ENCODE measurements around the gene NEGR1.

NEGR1 gene

DNA sequence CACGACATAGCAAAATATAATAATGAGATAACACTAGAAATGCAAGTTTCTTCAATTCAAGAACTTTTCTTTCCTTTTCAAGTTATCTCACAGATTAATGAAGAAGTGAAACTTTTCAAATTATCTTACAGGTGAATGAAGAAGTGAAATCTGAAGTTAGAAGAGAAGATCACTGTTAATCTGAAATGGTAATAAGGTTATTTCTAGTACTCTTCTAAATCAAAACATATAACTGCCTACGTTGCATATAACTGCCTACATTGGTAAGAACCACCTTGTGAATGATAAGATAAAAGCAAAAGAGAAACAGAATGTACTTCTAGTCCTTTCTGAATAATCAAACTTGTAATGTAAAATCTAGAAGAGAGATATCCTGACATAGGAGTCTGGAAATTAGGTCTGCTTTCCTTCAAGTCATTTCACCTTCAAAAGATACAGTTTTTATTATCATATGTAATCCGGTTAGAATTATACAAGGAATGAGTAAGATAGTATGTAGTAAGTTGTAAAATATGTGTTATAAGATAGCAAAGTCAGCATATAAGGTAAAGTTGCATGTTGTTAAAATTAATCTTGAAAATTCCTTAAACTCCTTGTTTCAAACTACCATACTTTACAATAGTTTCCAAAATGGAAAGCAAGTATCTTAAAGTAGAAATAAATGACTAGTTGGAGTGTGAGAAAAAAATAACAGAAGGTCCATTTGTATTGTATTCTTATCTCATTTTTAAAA is 679.1 kb downstream of the NEGR1 start:
- DNase-seq, result no peak

- no peak for DNase-seq
These were observed 682.3 kb downstream of the NEGR1 start for GRCh38 chr1:71600023-71600422.

DNA sequence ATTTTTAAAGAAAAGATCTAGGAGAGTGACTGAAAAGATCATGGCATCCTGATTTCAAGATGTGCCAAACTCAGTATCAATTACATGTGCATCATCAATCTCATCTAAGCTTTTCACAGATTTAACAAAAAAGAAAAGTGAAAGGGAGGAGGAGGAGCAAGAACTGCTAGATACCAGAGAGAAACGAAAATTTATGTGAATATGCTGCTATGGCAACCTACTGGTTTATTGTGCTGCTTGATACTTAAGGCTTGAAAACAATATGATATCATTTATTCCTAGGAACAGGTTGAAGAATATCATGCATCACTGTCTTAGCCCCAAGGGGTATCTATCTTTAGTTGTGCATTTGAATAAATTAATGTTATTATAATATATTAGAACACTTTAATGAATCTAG is 683.0 kb downstream of the NEGR1 start:
- DNase-seq, result no peak

GRCh38 chr1:71593523-71593922 is 688.8 kb downstream of the NEGR1 start:
- no peak for DNase-seq

GRCh38 chr1:71592646-71593274 is 689.6 kb downstream of the NEGR1 start:
- no peak for DNase-seq

DNA sequence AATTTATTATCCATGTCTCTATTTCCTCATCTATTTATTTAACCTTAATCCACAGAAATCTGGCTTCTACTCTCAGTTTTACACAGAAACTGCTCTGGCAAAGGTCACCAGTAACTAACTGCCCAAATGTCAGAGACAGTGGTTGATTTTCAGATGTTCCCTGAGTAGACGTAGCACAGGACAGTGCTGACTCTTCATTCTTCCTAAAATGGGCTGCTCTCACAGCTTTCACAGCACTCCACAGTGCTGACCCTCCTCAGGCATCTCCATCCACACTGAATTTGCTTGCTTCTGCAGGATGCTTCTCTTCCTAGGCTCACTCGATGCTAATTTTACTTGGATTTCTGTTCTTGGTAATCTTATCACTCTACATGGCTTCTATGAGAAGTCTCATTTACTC is 693.3 kb downstream of the NEGR1 start:
- no peak for DNase-seq

GRCh38 chr1:71587961-71588360 is 694.4 kb downstream of the NEGR1 start:
- no peak for DNase-seq

GRCh38 chr1:71586030-71586429 is 696.3 kb downstream of the NEGR1 start:
- DNase-seq, result no peak

DNA sequence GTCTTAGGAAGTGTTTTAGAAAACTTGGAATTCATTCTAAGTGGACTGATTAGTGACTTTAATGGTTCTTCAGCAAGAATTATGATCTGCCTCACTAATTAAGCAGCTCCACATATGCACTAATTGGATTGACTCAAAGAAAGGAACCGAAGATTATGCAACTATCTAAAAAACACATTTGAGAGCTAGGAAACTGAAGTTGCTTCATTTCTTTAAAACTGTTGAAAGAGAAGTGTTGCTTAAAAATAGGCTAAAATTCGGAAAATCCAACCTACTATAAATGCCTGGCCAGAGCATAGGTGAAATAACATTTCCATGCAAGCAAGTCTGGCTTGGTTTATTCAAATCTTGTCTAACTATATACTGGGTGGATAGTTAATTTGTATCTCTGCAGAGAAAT is 698.6 kb downstream of the NEGR1 start:
- DNase-seq, result no peak

GRCh38 chr1:71582673-71583072 is 699.7 kb downstream of the NEGR1 start:
- no peak for DNase-seq

GRCh38 chr1:71577451-71578131 is 704.7 kb downstream of the NEGR1 start:
- DNase-seq, result no peak

DNA sequence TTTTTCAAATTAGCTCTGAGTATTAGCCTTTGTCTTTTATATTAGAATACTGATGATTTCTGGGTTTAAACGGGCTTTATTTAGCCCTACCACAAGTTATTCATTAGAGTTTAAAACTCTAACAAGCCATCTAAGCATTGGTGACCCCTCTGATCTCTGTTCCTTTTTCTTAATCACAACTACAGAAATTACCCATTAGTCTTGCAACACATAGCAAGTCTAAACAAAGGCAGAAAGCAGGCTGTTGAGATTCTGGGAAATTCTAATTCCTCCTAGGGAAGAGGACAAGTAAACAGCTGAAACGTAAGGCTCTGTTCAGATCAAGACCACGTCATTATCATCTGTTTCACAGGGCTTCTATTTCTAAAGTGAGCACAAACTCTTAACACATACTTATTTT is 710.3 kb downstream of the NEGR1 start:
- DNase-seq, result no peak

GRCh38 chr1:71566413-71566812 is 715.9 kb downstream of the NEGR1 start:
- no peak for DNase-seq

- DNase-seq, result no peak
These were observed 716.5 kb downstream of the NEGR1 start for GRCh38 chr1:71565831-71566230.

DNA sequence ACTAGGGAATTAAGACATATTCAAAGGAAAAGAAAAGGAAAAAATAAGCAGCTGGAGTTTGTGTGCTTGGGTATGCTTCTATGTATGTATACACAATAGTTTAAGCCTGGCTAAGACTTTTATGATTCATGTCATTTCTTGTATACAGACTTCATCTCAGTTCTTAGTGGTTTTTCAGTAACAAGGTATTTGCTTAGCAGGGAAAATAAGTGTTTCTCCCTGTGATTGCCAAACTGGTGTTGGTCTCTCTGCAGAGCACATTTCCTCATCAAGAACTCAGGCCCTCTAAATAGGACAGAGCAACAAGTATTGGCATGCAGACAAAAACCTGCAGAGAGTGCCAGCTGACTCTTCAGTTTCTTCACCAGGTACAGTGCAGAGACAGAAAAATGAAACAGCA is 717.1 kb downstream of the NEGR1 start:
- DNase-seq, result peak; percentile 51

DNA sequence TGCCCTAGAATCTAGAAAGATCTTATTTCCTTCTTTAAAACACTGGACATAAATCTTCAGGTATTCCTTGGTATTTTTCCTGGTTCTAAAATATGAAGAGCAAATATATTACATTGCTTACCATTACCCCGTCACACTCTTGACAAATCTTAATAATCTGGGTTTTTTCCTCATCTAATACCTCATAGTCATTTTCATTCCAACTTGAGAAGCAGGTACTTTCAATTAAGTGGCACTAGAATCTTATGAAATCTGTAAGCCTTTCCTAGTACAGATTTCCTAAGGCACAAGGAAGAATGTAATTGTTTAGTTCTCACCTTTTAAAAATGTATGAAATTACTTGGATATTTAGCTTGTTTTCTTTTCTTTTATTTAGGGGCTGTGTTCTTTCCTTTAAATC is 720.0 kb downstream of the NEGR1 start:
- no peak for DNase-seq

DNA sequence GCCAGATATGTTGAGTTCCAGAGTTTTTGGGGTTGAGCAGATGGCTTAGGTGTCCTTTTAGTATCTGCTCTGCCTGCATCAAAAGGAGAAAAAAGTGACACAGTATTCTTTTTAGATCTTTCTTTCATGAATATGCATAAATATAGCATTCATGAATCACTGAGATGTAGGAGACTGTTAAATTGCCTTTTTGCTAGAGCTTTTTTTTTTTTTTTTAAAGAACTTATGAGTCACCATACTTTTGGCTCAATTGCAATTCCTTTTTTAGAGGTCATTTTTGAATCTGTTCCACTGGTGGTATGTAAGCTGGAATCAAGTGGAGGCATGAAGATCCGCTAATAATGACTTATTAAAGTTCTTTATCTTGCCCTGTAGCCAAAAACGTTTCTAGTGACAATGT is 720.6 kb downstream of the NEGR1 start:
- DNase-seq, result no peak

GRCh38 chr1:71561206-71561605 is 721.1 kb downstream of the NEGR1 start:
- no peak for DNase-seq

DNA sequence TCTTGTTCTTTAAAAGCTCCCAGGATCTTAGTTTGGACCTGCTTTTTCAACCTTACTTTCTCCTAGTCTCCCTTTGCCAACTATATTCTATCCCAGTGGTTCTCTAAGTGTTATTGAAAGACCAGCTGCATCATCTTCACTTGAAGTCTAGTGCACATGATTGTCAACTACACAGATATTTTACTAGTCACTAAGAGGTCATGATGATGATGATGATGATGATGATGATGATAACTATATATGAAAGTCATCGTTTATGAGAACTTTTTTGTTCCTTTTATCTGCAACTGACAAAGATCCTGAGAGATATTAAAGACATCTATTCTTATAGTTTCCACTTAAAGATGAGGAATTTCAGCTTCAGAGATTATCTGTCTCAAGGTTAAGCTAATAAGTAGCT is 722.5 kb downstream of the NEGR1 start:
- no peak for DNase-seq

DNA sequence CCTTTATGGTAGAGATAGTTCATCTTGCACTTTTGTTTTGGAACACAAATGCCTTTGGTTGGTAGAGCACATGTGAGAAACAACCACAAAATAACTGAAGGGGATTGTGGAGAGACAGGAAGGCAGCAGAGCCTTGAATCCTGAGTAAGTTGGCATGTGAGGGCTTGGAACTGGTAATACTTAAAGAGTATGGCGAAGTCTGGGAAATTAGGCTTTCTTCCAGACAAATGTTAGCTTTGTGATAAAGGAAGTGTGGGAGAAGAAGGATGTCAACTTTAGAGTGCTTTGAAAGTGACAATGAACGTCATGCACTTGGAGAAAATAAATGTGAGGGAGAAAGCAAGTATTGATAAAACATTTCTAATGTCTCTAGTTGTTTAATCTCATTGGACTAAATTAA is 725.2 kb downstream of the NEGR1 start:
- no peak for DNase-seq

GRCh38 chr1:71548398-71548890 is 733.9 kb downstream of the NEGR1 start:
- no peak for DNase-seq

DNA sequence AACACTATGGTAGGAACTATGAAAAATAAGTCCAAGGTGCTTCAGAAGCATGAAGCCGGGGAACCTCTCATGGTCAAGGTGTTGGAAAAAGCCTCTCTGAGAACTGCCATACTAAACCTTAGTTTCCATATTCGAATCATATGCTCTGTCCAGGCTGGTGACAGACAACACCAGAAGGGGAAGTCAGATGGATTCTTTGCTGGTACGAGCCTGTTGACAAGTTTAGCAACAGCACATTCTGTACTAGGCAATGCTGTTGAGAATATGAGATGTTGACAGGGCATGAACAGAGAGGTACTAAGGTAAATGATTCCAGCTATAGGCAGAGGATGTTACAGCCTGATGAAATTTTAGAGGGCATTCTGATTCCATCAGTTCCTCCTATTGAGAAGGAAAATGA is 740.2 kb downstream of the NEGR1 start:
- DNase-seq, result no peak

DNA sequence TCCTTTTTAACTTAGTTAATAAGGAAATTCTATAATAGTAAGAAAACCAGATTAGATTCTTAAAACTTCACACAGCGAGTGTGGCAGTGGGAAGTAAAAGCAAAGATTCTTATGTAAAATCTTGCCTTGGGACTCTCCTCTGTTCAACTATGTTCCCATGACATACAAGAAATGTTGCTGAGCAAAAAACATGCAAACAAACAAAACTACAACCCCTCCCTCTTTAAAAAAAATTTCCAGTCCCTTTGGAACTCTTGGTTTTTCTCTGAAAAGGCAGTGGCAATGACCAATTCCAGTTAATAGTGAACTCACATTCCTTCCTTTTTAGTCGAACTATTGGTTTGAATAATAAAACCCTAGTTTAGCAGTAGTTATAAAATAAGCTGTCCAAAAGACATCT is 748.4 kb downstream of the NEGR1 start:
- DNase-seq, result no peak

- no peak for DNase-seq
These were observed 750.0 kb downstream of the NEGR1 start for GRCh38 chr1:71532343-71532742.

Data from DMS79 (cell line).